HepG2 (cell line): Measurements from ENCODE around the gene REM2. TPM values are rescaled to one million over a fixed set of nuclear protein-coding genes. Genes with fewer than 3 reads are reported as not detected.

ENCODE experiments used
- JUN ChIP-seq: sonication (generic); formaldehyde crosslinking; IDR thresholded peaks from 2 replicates; pipeline ENCODE4 v1.4.0; 2020; ENCODE audit warnings: mild to moderate bottlenecking, missing genetic modification reagents
- JUND ChIP-seq: sonication (generic); formaldehyde crosslinking; IDR thresholded peaks from 2 replicates; pipeline ENCODE4 v1.8.0; 2022; ENCODE audit warnings: mild to moderate bottlenecking, missing genetic modification reagents
- KDM1A ChIP-seq: IDR thresholded peaks from 2 replicates; pipeline ENCODE4 v1.6.1; 2016; ENCODE audit warnings: missing compliant biosample characterization
- MED8 ChIP-seq: sonication (generic); formaldehyde crosslinking; IDR thresholded peaks from 2 replicates; pipeline ENCODE4 v1.8.1; 2023; ENCODE audit warnings: mild to moderate bottlenecking, missing genetic modification reagents; ENCODE audit not compliant: insufficient replicate concordance
- NFATC3 ChIP-seq: sonication (generic); formaldehyde crosslinking; IDR thresholded peaks from 2 replicates; pipeline ENCODE4 v1.5.1; 2020; ENCODE audit warnings: mild to moderate bottlenecking, missing genetic modification reagents
- NFE2L2 ChIP-seq: fragments of 150-350 bp; IDR thresholded peaks from 2 replicates; pipeline ENCODE4 v1.6.1; 2014; ENCODE audit warnings: low read length
- SIN3B ChIP-seq: fragments of 150-350 bp; IDR thresholded peaks from 2 replicates; pipeline ENCODE4 v1.6.1; 2014; ENCODE audit warnings: low read length
- ZFP41 ChIP-seq: sonication (generic); formaldehyde crosslinking; IDR thresholded peaks from 2 replicates; pipeline ENCODE4 v1.4.0; 2020; ENCODE audit warnings: mild to moderate bottlenecking, missing genetic modification reagents, borderline replicate concordance
- ZNF383 ChIP-seq: sonication (generic); formaldehyde crosslinking; IDR thresholded peaks from 2 replicates; pipeline ENCODE4 v1.4.0; 2020; ENCODE audit warnings: missing genetic modification reagents, mild to moderate bottlenecking, borderline replicate concordance
- ZNF589 ChIP-seq: sonication (generic); formaldehyde crosslinking; conservative IDR thresholded peaks from 2 replicates; pipeline ENCODE4 v1.8.0; 2022; ENCODE audit warnings: mild to moderate bottlenecking, moderate library complexity, missing genetic modification reagents
- polyA plus RNA-seq, 8 experiments: library from polyadenylated mRNA; depleted of rRNA in 3 of 8; stranded (reverse) in 7 of 8; unstranded in 1 of 8; fragments of >200 nt; fragmentation: Illumina TruSeq in 4 of 8; extraction: Trizol in 4 of 8; gene quantifications; 2 replicates each; pipeline versions ENCODE4 v1.2.1 to v1.2.3, GENCODE V29; 2011 to 2016; ENCODE audit warnings: low read depth in 4 of 8, missing spikeins in 1 of 8, mixed read lengths in 1 of 8; ENCODE audit not compliant: insufficient read depth in 1 of 8
- total RNA-seq, 5 experiments: library from RNA; depleted of rRNA; stranded (reverse); fragments of >200 nt; fragmentation: Illumina TruSeq; extraction: Trizol; gene quantifications; 2 replicates each; pipeline ENCODE4 v1.2.3, GENCODE V29; 2016; ENCODE audit warnings: low read depth in 1 of 5
- TF ChIP-seq, protein P1 (sequence below): sonication (generic); formaldehyde crosslinking; IDR thresholded peaks from 2 replicates; pipeline ENCODE4 v1.5.0; 2020; ENCODE audit warnings: mild to moderate bottlenecking, missing genetic modification reagents
- TF ChIP-seq, protein P2 (sequence below): sonication (generic); formaldehyde crosslinking; IDR thresholded peaks from 2 replicates; pipeline ENCODE4 v1.5.0; 2020; ENCODE audit warnings: mild to moderate bottlenecking, missing genetic modification reagents
- TF ChIP-seq, protein P3 (sequence below): sonication (generic); formaldehyde crosslinking; IDR thresholded peaks from 2 replicates; pipeline ENCODE4 v1.5.1; 2020; ENCODE audit warnings: mild to moderate bottlenecking, missing genetic modification reagents, borderline replicate concordance
- TF ChIP-seq, protein P4 (sequence below): sonication (generic); formaldehyde crosslinking; IDR thresholded peaks from 2 replicates; pipeline ENCODE4 v1.5.0; 2020; ENCODE audit warnings: mild to moderate bottlenecking, missing genetic modification reagents, borderline replicate concordance
- TF ChIP-seq, protein P5 (sequence below), 2 experiments: sonication (generic) in 1 of 2; formaldehyde crosslinking in 1 of 2; IDR thresholded peaks; 2 replicates each; pipeline versions ENCODE4 v1.5.1 to v1.6.1; 2011 to 2020; ENCODE audit warnings: borderline replicate concordance in 1 of 2, low read depth in 1 of 2, low read length in 1 of 2, mild to moderate bottlenecking in 1 of 2, missing genetic modification reagents in 1 of 2, moderate library complexity in 1 of 2

Gene REM2
- total and polyA plus RNA-seq, 2 of the 13 experiments (the other 11 are each of a cell fraction or from before 2014, with no cell fraction given): 0.20 TPM; not detected in 1

DNA sequence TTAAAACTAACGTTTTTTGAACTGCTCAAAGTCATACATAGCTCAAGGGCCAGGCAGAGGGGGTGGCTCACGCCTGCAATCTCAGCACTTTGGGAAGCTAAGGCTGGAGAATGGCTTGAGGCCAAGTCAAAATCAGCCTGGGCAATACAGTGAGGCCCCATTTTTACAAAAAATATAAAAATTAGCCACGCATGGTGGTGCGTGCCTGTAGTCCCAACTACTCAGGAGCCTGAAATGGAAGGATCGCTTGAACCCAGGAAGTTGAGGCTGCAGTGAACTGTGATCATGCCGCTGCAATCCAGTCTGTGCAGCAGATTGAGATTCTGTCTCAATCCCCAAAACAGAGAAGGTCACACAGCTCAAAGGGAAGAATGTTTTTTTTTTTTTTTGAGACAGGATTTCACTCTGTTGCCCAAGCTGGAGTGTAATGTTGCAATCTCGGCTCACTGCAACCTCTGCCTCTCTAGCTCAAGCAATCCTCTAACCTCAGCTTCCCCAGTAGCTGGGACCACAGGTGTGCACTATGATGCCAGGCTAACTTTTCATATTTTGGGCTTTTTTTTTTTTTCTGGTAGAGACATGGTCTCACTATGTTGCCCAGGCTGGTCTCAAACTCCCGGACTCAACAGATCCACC, 33.0 kb downstream of the REM2 start (continued):
- TF ChIP-seq SIN3B: no peak
- TF ChIP-seq JUND (CRISPR knock-in tag): no peak
- TF ChIP-seq ZNF589: no peak
- TF ChIP-seq, protein P1, sequence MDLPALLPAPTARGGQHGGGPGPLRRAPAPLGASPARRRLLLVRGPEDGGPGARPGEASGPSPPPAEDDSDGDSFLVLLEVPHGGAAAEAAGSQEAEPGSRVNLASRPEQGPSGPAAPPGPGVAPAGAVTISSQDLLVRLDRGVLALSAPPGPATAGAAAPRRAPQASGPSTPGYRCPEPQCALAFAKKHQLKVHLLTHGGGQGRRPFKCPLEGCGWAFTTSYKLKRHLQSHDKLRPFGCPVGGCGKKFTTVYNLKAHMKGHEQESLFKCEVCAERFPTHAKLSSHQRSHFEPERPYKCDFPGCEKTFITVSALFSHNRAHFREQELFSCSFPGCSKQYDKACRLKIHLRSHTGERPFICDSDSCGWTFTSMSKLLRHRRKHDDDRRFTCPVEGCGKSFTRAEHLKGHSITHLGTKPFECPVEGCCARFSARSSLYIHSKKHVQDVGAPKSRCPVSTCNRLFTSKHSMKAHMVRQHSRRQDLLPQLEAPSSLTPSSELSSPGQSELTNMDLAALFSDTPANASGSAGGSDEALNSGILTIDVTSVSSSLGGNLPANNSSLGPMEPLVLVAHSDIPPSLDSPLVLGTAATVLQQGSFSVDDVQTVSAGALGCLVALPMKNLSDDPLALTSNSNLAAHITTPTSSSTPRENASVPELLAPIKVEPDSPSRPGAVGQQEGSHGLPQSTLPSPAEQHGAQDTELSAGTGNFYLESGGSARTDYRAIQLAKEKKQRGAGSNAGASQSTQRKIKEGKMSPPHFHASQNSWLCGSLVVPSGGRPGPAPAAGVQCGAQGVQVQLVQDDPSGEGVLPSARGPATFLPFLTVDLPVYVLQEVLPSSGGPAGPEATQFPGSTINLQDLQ (CRISPR knock-in tag): peak; percentile 80
- TF ChIP-seq NFE2L2: no peak
- TF ChIP-seq MED8: no peak
- TF ChIP-seq, protein P2, sequence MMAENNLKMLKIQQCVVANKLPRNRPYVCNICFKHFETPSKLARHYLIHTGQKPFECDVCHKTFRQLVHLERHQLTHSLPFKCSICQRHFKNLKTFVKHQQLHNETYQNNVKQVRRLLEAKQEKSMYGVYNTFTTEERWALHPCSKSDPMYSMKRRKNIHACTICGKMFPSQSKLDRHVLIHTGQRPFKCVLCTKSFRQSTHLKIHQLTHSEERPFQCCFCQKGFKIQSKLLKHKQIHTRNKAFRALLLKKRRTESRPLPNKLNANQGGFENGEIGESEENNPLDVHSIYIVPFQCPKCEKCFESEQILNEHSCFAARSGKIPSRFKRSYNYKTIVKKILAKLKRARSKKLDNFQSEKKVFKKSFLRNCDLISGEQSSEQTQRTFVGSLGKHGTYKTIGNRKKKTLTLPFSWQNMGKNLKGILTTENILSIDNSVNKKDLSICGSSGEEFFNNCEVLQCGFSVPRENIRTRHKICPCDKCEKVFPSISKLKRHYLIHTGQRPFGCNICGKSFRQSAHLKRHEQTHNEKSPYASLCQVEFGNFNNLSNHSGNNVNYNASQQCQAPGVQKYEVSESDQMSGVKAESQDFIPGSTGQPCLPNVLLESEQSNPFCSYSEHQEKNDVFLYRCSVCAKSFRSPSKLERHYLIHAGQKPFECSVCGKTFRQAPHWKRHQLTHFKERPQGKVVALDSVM (CRISPR knock-in tag): no peak
- no peak for TF ChIP-seq JUN (CRISPR knock-in tag)
- TF ChIP-seq, protein P3, sequence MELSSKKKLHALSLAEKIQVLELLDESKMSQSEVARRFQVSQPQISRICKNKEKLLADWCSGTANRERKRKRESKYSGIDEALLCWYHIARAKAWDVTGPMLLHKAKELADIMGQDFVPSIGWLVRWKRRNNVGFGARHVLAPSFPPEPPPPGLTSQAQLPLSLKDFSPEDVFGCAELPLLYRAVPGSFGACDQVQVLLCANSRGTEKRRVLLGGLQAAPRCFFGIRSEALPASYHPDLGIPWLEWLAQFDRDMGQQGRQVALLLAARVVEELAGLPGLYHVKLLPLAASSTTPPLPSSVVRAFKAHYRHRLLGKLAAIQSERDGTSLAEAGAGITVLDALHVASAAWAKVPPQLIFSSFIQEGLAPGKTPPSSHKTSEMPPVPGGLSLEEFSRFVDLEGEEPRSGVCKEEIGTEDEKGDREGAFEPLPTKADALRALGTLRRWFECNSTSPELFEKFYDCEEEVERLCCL: no peak
- peak; percentile 32; the same call in 1 of the 2 replicates for TF ChIP-seq KDM1A (CRISPR knock-in tag)
- TF ChIP-seq, protein P4, sequence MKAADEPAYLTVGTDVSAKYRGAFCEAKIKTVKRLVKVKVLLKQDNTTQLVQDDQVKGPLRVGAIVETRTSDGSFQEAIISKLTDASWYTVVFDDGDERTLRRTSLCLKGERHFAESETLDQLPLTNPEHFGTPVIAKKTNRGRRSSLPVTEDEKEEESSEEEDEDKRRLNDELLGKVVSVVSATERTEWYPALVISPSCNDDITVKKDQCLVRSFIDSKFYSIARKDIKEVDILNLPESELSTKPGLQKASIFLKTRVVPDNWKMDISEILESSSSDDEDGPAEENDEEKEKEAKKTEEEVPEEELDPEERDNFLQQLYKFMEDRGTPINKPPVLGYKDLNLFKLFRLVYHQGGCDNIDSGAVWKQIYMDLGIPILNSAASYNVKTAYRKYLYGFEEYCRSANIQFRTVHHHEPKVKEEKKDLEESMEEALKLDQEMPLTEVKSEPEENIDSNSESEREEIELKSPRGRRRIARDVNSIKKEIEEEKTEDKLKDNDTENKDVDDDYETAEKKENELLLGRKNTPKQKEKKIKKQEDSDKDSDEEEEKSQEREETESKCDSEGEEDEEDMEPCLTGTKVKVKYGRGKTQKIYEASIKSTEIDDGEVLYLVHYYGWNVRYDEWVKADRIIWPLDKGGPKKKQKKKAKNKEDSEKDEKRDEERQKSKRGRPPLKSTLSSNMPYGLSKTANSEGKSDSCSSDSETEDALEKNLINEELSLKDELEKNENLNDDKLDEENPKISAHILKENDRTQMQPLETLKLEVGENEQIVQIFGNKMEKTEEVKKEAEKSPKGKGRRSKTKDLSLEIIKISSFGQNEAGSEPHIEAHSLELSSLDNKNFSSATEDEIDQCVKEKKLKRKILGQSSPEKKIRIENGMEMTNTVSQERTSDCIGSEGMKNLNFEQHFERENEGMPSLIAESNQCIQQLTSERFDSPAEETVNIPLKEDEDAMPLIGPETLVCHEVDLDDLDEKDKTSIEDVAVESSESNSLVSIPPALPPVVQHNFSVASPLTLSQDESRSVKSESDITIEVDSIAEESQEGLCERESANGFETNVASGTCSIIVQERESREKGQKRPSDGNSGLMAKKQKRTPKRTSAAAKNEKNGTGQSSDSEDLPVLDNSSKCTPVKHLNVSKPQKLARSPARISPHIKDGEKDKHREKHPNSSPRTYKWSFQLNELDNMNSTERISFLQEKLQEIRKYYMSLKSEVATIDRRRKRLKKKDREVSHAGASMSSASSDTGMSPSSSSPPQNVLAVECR (CRISPR knock-in tag): peak; percentile 64
- TF ChIP-seq, protein P5, sequence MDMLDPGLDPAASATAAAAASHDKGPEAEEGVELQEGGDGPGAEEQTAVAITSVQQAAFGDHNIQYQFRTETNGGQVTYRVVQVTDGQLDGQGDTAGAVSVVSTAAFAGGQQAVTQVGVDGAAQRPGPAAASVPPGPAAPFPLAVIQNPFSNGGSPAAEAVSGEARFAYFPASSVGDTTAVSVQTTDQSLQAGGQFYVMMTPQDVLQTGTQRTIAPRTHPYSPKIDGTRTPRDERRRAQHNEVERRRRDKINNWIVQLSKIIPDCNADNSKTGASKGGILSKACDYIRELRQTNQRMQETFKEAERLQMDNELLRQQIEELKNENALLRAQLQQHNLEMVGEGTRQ (IDR thresholded peaks at IDR 0.05; ENCODE audit: low read depth, low read length): no peak
- TF ChIP-seq, protein P5 (CRISPR knock-in tag; IDR thresholded peaks at IDR 0.05; ENCODE audit: borderline replicate concordance): peak; percentile 51; the same call in 1 of the 2 replicates
- no peak for TF ChIP-seq NFATC3 (CRISPR knock-in tag)
- no peak for TF ChIP-seq ZNF383 (CRISPR knock-in tag)
- TF ChIP-seq ZFP41 (CRISPR knock-in tag): no peak
